ENCODE results near the gene SULT1A1.
"Not testable (repeated sequence)": the region's sequence is repeated elsewhere in the genome, so short reads cannot be mapped to it uniquely, and the experiment has no call there.

Gene SULT1A1

GRCh38 chr16:28608867-28609596 lies 812 bp downstream of the SULT1A1 start:
- DNase-seq (ENCODE audit: low read depth) = not testable (repeated sequence)

- not testable (repeated sequence) for DNase-seq (ENCODE audit: low read depth)
These were observed 1.4 kb downstream of the SULT1A1 start for GRCh38 chr16:28608496-28608808.

GRCh38 chr16:28607681-28608495 lies 2.0 kb downstream of the SULT1A1 start:
- DNase-seq (ENCODE audit: low read depth) = not testable (repeated sequence)

- DNase-seq (ENCODE audit: low read depth) = no peak
These were observed 2.7 kb downstream of the SULT1A1 start for GRCh38 chr16:28607116-28607623.

GRCh38 chr16:28606291-28607115 lies 3.3 kb downstream of the SULT1A1 start:
- no peak for DNase-seq (ENCODE audit: low read depth)

GRCh38 chr16:28604186-28604565 lies 5.7 kb downstream of the SULT1A1 start:
- no peak for DNase-seq (ENCODE audit: low read depth)

- DNase-seq (ENCODE audit: low read depth) = no peak
These were observed 6.3 kb downstream of the SULT1A1 start for GRCh38 chr16:28603381-28604185.

GRCh38 chr16:28602529-28602928 lies 7.3 kb downstream of the SULT1A1 start:
- no peak for DNase-seq (ENCODE audit: low read depth)

- DNase-seq (ENCODE audit: low read depth) = not testable (repeated sequence)
These were observed 7.8 kb downstream of the SULT1A1 start for GRCh38 chr16:28602062-28602461.

GRCh38 chr16:28601589-28601988 lies 8.3 kb downstream of the SULT1A1 start:
- not testable (repeated sequence) for DNase-seq (ENCODE audit: low read depth)

- not testable (repeated sequence) for DNase-seq (ENCODE audit: low read depth)
These were observed 8.9 kb downstream of the SULT1A1 start for GRCh38 chr16:28600965-28601364.

- not testable (repeated sequence) for DNase-seq (ENCODE audit: low read depth)
These were observed 10.2 kb downstream of the SULT1A1 start for GRCh38 chr16:28599377-28600285.

- no peak for DNase-seq (ENCODE audit: low read depth)
These were observed 12.1 kb downstream of the SULT1A1 start for GRCh38 chr16:28597692-28598261.

- DNase-seq (ENCODE audit: low read depth) = no peak
These were observed 12.8 kb downstream of the SULT1A1 start, which contains the start of gene SULT1A2 for GRCh38 chr16:28596840-28597691. Gene SULT1A2 (minus strand): TSS chr16:28597050. CDS start chr16:28595930, 1,120 bp downstream.

GRCh38 chr16:28596115-28596630 lies 13.7 kb downstream of the SULT1A1 start:
- no peak for DNase-seq (ENCODE audit: low read depth)

GRCh38 chr16:28595451-28595850 lies 14.4 kb downstream of the SULT1A1 start:
- not testable (repeated sequence) for DNase-seq (ENCODE audit: low read depth)

- DNase-seq (ENCODE audit: low read depth) = no peak
These were observed 16.8 kb downstream of the SULT1A1 start for GRCh38 chr16:28592979-28593553.

- DNase-seq (ENCODE audit: low read depth) = no peak
These were observed 17.3 kb downstream of the SULT1A1 start for GRCh38 chr16:28592511-28592910.
